GM12872 (cell line): Measurements from ENCODE around the gene ZNF729.

Source experiments
- TF ChIP-seq, protein P1 (sequence below): IDR thresholded peaks from 3 replicates; pipeline ENCODE4 v1.5.1; 2011; ENCODE audit warnings: low read depth, mild to moderate bottlenecking, low read length, moderate library complexity; ENCODE audit not compliant: insufficient read depth

Gene ZNF729

DNA sequence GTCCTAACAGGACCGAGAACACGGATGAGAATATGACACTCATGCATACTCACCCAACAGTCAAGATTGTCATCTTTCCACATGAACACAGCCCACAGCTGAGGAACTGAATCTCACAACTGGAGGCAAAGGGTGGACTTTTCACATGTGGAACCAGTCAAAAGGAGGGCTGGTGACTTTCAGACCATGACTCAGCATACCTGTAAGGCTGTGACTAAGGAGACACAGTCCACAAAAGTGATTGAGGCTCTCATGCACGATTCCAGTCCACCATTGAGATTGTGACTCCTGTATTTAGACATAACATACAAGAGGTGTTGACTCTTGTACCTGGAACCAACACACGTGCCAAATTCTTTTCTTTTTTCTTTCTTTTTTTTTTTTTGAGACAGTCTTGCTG, 40.0 kb downstream of the ZNF729 start:
- TF ChIP-seq, protein P1, sequence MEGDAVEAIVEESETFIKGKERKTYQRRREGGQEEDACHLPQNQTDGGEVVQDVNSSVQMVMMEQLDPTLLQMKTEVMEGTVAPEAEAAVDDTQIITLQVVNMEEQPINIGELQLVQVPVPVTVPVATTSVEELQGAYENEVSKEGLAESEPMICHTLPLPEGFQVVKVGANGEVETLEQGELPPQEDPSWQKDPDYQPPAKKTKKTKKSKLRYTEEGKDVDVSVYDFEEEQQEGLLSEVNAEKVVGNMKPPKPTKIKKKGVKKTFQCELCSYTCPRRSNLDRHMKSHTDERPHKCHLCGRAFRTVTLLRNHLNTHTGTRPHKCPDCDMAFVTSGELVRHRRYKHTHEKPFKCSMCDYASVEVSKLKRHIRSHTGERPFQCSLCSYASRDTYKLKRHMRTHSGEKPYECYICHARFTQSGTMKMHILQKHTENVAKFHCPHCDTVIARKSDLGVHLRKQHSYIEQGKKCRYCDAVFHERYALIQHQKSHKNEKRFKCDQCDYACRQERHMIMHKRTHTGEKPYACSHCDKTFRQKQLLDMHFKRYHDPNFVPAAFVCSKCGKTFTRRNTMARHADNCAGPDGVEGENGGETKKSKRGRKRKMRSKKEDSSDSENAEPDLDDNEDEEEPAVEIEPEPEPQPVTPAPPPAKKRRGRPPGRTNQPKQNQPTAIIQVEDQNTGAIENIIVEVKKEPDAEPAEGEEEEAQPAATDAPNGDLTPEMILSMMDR, result no peak

DNA sequence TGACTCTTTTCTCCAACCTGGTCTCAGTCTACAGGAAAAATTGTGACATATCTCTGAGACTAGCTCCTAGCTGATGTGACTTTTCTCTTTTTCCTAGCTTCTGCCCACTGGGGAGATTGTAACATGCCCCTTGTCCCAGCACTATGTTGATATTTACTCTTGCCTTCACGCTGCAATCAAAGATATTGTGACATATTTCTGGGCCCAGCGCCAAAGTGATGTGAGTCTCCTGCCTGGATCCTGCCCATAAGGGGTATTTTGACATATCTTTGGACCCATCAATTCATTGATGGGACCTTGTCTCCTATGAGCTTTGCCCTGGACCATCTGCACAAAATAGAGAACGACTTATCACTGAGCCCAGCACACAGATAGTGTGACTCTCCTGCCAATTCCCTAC, 41.1 kb downstream of the ZNF729 start:
- TF ChIP-seq, protein P1, result no peak

DNA sequence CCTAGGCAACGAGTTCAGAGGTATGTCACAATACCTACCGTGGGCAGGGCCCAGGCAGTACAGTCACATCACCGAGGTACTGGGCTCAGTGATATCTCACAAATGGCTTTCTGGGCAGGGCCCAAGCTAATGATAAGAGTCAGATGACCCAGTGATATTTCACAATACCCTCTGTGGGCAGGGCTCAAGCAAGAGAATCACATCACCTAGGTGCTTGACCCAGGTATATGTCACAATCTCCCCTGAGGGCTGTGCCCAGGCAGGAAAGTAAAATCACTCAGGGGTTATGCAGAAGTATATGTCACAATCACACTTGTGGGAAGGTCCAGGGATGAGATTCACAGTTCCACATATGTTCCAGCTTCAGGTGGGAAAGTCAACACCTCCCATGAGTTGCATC, 45.3 kb downstream of the ZNF729 start:
- TF ChIP-seq, protein P1, result no peak

DNA sequence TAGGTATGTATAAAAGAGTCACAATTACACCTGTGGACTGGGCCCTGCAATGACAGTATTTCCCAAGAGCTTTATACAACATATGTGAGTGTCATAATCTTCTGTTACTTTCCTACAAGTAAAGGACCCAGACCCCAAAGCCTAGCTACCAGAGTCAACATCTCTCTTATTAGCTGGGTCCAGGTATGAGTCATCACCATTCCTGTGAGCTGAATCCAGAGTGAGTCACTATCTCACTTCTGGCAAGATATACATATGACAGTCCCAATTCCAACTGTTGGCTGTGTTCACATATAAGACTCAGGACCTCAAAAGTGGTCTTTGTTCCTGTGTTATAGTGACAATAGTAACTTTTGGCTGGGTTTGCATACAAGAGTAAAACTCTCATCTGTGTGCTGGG, 46.7 kb downstream of the ZNF729 start:
- TF ChIP-seq, protein P1, result no peak

DNA sequence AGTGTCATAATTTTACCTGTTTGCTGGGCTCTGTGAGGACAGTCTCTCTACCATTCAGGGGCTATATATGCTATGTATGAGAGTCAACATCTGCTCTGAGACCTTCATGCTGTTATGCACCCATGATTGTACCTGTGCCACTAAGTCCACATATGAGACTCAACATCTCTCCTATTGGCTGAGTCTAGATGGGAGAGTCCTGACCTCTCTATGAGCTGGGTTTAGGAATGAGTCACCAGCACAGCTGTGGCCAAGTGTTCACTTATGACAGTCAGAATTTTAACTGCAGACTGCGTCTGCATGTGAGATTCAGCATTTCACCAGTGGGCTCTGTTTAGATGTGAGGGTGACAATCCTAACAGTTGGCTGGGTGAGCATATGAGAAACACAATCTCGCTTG, 49.5 kb downstream of the ZNF729 start:
- TF ChIP-seq, protein P1, result no peak

DNA sequence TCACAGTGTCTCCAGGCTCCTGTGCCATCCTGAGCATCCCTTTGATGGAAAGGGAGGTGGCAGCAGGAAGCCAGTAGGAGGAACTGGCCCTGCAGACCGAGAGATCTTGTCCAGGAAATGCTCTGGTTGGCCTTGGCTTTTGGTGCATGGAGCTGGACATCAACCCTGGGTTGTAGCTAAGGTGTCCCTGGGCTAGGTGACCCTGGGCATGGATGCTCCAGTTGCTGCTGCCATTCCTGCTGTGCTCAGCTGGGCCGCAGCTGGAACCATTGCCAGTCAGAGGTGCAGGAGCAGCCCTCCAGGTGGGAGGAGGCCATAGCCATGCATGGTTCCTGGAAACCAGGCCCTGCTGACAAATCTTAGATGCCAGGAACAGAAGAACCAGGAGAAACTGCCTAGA, 68.4 kb downstream of the ZNF729 start:
- TF ChIP-seq, protein P1, result no peak
